VCaP (cell line): Measurements from ENCODE around the gene RGS2.

Source experiments
- H3K27ac ChIP-seq: fragments of 450-650 bp; 2 replicates; pipeline ENCODE4 v1.5.1; 2017
- CTCF ChIP-seq: fragments of 450-650 bp; conservative IDR thresholded peaks from 2 replicates; pipeline ENCODE4 v1.5.1; 2017; ENCODE audit warnings: mild to moderate bottlenecking, moderate library complexity

RGS2 gene

GRCh38 chr1:192849442-192849841 is 40.6 kb downstream of the RGS2 start:
- H3K27ac ChIP-seq = no peak overlapping the region
- TF ChIP-seq CTCF = no peak

DNA sequence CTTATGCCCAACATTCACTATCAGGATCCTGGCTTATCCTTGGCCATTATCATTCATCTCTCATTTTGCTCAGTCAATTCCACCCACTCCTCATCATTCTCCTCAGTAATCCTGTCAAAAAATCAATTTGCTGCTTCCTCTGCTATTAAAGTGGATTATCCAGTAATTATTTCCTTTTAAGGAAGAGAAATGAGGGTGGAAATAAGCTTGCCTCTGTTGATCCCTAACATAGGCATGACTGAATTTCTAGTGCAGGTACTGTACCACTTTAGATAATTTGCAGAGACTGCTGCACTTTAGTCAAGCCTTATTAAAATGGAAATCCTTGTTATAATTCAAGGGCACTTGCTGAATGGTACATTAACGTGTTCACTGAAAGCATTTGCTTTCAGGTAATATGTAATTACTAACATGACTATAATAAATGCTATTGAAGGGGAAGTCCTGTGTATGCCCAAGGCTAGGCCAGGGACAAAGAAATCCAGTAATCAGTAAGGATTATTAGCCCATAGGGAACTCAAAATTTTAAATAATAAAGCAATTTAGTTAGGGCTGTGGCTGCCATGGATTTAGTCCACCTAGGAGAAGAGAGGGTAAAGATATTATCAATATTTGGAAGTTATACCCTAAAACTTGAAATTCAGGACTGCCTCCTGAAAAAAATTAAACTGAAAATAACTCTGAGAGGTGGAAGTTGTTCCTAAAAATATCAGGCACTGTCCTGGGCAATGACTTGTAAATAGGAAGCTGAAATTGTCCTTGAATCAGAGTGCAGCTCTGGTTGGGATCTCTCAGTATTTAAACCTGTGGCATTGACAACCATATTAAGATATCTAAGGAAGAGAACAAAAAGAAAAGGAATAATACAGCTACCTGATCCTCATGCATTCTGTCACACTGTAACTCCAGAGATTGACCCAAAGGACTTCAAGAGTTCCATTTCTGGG is 43.4 kb downstream of the RGS2 start:
- H3K27ac ChIP-seq = no peak overlapping the region
- TF ChIP-seq CTCF = no peak

- TF ChIP-seq CTCF = no peak
- H3K27ac ChIP-seq = no peak overlapping the region
Observed at GRCh38 chr1:192858456-192858855, 49.6 kb downstream of the RGS2 start.

GRCh38 chr1:192859808-192860207 is 51.0 kb downstream of the RGS2 start:
- H3K27ac ChIP-seq = no peak overlapping the region
- no peak for TF ChIP-seq CTCF

- no peak for TF ChIP-seq CTCF
- H3K27ac ChIP-seq = peak overlapping the region; percentile 71
Observed at GRCh38 chr1:192860478-192861185, 51.8 kb downstream of the RGS2 start.

- no peak for TF ChIP-seq CTCF
- H3K27ac ChIP-seq = peak overlapping the region; percentile 71
Observed at GRCh38 chr1:192861860-192862259, 53.0 kb downstream of the RGS2 start.
